Embryonic facial prominence (tissue), 1 donor: ENCODE measurements around the gene EXOC3L2.
"Not testable (repeated sequence)": the region's sequence is repeated elsewhere in the genome, so short reads cannot be mapped to it uniquely, and the experiment has no call there.

Experiments
- DNase-seq: peaks from one replicate; pipeline ENCODE4 v3.0.0-alpha.2; 2016; ENCODE audit errors: extremely low spot score

Gene EXOC3L2

GRCh38 chr19:45255611-45256157 is 10.5 kb upstream of the EXOC3L2 start:
- DNase-seq: no peak

GRCh38 chr19:45254044-45254531 is 8.9 kb upstream of the EXOC3L2 start:
- DNase-seq: no peak

- no peak for DNase-seq
Observed at GRCh38 chr19:45253396-45254027, 8.3 kb upstream of the EXOC3L2 start.

- DNase-seq: no peak
Observed at GRCh38 chr19:45251452-45252354, 6.5 kb upstream of the EXOC3L2 start.

- DNase-seq: peak; percentile 47
Observed at GRCh38 chr19:45250832-45251451, 5.7 kb upstream of the EXOC3L2 start, which contains the start of gene MARK4. Gene MARK4 (plus strand): TSS chr19:45251271. CDS start chr19:45251589, 318 bp downstream.

GRCh38 chr19:45250216-45250831 is 5.1 kb upstream of the EXOC3L2 start:
- no peak for DNase-seq

GRCh38 chr19:45249261-45250033 is 4.2 kb upstream of the EXOC3L2 start:
- DNase-seq: no peak

GRCh38 chr19:45247136-45247535 is 1.9 kb upstream of the EXOC3L2 start:
- DNase-seq: no peak

GRCh38 chr19:45245826-45246225 is 619 bp upstream of the EXOC3L2 start:
- DNase-seq: no peak

- no peak for DNase-seq
Observed at GRCh38 chr19:45244133-45244794, 943 bp downstream of the EXOC3L2 start.

- no peak for DNase-seq
Observed at GRCh38 chr19:45243144-45243732, 2.0 kb downstream of the EXOC3L2 start.

- no peak for DNase-seq
Observed at GRCh38 chr19:45238556-45238955, 6.7 kb downstream of the EXOC3L2 start.

- no peak for DNase-seq
Observed at GRCh38 chr19:45235485-45235884, 9.7 kb downstream of the EXOC3L2 start.

GRCh38 chr19:45234089-45234869 is 10.9 kb downstream of the EXOC3L2 start:
- no peak for DNase-seq

GRCh38 chr19:45231891-45232290 is 13.3 kb downstream of the EXOC3L2 start:
- no peak for DNase-seq

- DNase-seq: not testable (repeated sequence)
Observed at GRCh38 chr19:45229056-45229455, 16.2 kb downstream of the EXOC3L2 start.

- no peak for DNase-seq
Observed at GRCh38 chr19:45224645-45225044, 20.6 kb downstream of the EXOC3L2 start.

GRCh38 chr19:45223879-45224278 is 21.3 kb downstream of the EXOC3L2 start:
- DNase-seq: no peak

- no peak for DNase-seq
Observed at GRCh38 chr19:45222724-45223123, 22.5 kb downstream of the EXOC3L2 start.
